NB4 (cell line): Measurements from ENCODE around the gene LRBA.
A peak's percentile ranks its signal among the peaks of the same experiment; 100 is the strongest.

Experiments
- DNase-seq: peaks from one replicate; pipeline ENCODE4 v3.0.0; 2010; ENCODE audit warnings: low read depth
- H3K4me3 ChIP-seq: one replicate; pipeline ENCODE4 v1.5.1; 2011; ENCODE audit warnings: mild to moderate bottlenecking, low read depth, low read length, moderate library complexity
- MAX ChIP-seq: IDR thresholded peaks from 2 replicates; pipeline ENCODE4 v1.6.1; 2011; ENCODE audit warnings: low read depth, low read length
- MYC ChIP-seq: IDR thresholded peaks from 2 replicates; pipeline ENCODE4 v1.6.1; 2011; ENCODE audit warnings: low read depth, low read length
- POLR2A ChIP-seq: IDR thresholded peaks from 2 replicates; pipeline ENCODE4 v1.6.1; 2011; ENCODE audit warnings: mild to moderate bottlenecking; ENCODE audit not compliant: insufficient read length; ENCODE audit errors: extremely low read depth
- TF ChIP-seq, protein P1 (sequence below): IDR thresholded peaks from one replicate; pipeline ENCODE4 v1.5.1; 2012; ENCODE audit warnings: low read depth, low read length

Gene LRBA

GRCh38 chr4:150886597-150886996, 128.5 kb downstream of the LRBA start:
- H3K4me3 ChIP-seq: no peak overlapping the region
- TF ChIP-seq POLR2A (no peak), MAX (no peak), MYC (no peak)
- TF ChIP-seq, protein P1, sequence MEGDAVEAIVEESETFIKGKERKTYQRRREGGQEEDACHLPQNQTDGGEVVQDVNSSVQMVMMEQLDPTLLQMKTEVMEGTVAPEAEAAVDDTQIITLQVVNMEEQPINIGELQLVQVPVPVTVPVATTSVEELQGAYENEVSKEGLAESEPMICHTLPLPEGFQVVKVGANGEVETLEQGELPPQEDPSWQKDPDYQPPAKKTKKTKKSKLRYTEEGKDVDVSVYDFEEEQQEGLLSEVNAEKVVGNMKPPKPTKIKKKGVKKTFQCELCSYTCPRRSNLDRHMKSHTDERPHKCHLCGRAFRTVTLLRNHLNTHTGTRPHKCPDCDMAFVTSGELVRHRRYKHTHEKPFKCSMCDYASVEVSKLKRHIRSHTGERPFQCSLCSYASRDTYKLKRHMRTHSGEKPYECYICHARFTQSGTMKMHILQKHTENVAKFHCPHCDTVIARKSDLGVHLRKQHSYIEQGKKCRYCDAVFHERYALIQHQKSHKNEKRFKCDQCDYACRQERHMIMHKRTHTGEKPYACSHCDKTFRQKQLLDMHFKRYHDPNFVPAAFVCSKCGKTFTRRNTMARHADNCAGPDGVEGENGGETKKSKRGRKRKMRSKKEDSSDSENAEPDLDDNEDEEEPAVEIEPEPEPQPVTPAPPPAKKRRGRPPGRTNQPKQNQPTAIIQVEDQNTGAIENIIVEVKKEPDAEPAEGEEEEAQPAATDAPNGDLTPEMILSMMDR: no peak
- no peak for DNase-seq

DNA sequence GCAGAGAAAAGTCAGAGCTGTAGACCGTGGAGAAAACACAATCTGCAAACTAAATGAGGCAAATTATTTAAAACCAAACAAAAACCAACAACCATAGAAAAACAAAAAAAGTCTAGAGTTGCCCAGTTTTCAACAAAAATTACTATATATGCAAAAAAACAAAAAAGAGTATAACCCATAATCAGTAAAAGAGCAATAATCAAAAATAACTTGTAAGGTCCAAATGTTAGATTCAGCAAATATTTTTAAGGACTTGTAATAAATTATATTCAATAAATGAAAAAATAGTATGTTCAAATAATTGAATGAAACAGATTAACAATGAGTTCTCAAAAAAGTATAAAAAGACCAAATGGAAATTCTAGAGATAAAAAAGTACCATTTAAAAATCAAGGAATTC, 130.5 kb downstream of the LRBA start:
- no peak overlapping the region for H3K4me3 ChIP-seq
- no peak for DNase-seq

GRCh38 chr4:150875367-150875766, 139.7 kb downstream of the LRBA start:
- H3K4me3 ChIP-seq: no peak overlapping the region
- TF ChIP-seq MAX: no peak
- TF ChIP-seq POLR2A: no peak
- TF ChIP-seq, protein P1: no peak
- TF ChIP-seq MYC: no peak
- no peak for DNase-seq

More for the DNA sequence above, 130.5 kb downstream of the LRBA start:
- TF ChIP-seq MYC: no peak
- TF ChIP-seq, protein P1: no peak
- no peak for TF ChIP-seq POLR2A
- TF ChIP-seq MAX: no peak

- H3K4me3 ChIP-seq: no peak overlapping the region
- TF ChIP-seq POLR2A: no peak
- TF ChIP-seq, protein P1: no peak
- no peak for TF ChIP-seq MAX
- no peak for TF ChIP-seq MYC
- no peak for DNase-seq
These were observed 140.5 kb downstream of the LRBA start for GRCh38 chr4:150874338-150875226.

GRCh38 chr4:150867148-150867547, 147.9 kb downstream of the LRBA start:
- no peak overlapping the region for H3K4me3 ChIP-seq
- peak; percentile 78 for DNase-seq
- TF ChIP-seq MYC (no peak), POLR2A (no peak), MAX (no peak)
- TF ChIP-seq, protein P1: no peak

DNA sequence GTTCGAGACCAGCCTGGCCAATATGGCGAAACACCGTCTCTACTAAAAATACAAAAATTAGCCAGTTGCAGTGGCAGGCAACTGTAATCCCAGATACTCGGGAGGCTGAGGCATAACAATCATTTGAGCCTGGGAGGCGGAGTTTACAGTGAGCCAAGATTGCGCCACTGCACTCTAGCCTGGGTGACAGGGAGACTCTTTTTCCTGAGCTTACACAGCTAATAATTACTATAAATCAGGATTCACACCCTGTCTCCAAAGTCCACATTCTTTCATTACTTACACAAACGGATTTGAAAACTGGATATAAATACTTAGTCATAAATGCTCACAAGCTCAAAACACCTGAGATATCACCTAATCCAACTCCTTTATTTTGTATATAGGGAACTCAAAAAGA, 151.6 kb downstream of the LRBA start:
- TF ChIP-seq, protein P1: no peak
- TF ChIP-seq MYC (no peak), MAX (no peak), POLR2A (no peak)

More for the DNA sequence above, 151.6 kb downstream of the LRBA start:
- peak; percentile 2 for DNase-seq
- H3K4me3 ChIP-seq: no peak overlapping the region
